Measurements from ENCODE around the gene PSME2. TPM values are rescaled to one million over a fixed set of nuclear protein-coding genes. Genes with fewer than 3 reads are reported as not detected.

Gene PSME2
- total and polyA plus RNA-seq, 9 of the 15 experiments (the other 6 are each of a cell fraction or from before 2014, with no cell fraction given): 111 to 579 (median 159) TPM

DNA sequence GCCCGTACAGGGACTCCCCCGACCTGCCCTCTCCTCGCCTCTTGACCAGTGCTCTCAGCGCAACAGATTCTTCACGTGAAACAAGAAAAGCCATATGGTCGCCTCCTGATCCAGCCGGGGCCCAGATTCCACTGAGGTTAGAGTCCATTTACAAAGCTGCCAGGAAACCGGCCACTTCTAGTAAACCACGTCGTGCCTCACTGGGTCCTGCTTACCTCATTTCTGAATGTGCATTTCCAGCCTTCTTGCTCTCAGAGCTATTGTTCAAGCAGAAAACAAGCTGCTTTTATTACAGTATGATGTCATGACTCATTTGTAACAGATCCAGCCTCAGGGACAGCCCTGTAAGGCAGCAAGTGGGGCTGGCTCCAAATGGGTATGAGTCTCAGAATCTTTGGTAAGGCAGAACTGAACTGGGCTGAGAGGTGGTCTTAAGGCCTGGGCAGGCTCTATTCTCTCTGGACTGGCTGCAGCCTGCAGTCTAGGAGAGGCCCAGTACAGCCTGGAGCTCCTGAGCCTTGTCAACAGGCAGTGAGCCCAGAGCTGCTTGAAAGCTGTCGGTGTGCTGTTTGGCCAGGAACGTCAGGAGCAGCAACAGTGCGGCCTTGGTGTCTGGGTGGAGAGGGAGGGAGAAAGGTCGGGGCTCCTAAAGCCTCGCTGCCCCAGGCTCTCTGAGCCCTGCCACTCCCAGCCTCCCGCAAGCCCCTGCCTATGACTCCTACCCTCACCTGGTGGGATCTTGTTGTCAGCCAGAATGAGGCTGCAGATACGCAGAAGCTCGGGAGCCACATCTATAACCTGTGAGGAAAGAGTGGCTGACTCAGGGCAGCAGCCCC is 33.8 kb upstream of the PSME2 start (continued):
- TF ChIP-seq, protein P1, sequence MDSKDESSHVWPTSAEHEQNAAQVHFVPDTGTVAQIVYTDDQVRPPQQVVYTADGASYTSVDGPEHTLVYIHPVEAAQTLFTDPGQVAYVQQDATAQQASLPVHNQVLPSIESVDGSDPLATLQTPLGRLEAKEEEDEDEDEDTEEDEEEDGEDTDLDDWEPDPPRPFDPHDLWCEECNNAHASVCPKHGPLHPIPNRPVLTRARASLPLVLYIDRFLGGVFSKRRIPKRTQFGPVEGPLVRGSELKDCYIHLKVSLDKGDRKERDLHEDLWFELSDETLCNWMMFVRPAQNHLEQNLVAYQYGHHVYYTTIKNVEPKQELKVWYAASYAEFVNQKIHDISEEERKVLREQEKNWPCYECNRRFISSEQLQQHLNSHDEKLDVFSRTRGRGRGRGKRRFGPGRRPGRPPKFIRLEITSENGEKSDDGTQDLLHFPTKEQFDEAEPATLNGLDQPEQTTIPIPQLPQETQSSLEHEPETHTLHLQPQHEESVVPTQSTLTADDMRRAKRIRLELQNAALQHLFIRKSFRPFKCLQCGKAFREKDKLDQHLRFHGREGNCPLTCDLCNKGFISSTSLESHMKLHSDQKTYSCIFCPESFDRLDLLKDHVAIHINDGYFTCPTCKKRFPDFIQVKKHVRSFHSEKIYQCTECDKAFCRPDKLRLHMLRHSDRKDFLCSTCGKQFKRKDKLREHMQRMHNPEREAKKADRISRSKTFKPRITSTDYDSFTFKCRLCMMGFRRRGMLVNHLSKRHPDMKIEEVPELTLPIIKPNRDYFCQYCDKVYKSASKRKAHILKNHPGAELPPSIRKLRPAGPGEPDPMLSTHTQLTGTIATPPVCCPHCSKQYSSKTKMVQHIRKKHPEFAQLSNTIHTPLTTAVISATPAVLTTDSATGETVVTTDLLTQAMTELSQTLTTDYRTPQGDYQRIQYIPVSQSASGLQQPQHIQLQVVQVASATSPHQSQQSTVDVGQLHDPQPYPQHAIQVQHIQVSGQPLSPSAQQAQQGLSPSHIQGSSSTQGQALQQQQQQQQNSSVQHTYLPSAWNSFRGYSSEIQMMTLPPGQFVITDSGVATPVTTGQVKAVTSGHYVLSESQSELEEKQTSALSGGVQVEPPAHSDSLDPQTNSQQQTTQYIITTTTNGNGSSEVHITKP (IDR thresholded peaks at IDR 0.05; ENCODE audit: partially characterized antibody): no peak
- TF ChIP-seq NEUROD1 (IDR thresholded peaks at IDR 0.05; ENCODE audit: borderline replicate concordance, low read depth, low read length, partially characterized antibody) (no peak), BCL6 (CRISPR knock-in tag; IDR thresholded peaks at IDR 0.05) (no peak), SP1 (CRISPR knock-in tag; IDR thresholded peaks at IDR 0.05) (no peak), MEF2D (tag; conservative IDR thresholded peaks at IDR 0.05; ENCODE audit: low read depth) (no peak), GABPA (tag; conservative IDR thresholded peaks at IDR 0.05; ENCODE audit: low read depth) (no peak), RBM14 (IDR thresholded peaks at IDR 0.05; ENCODE audit: borderline replicate concordance, insufficient read depth, low read depth, low read length) (no peak)

All from K562 (cell line).